GM10266 (cell line): Measurements from ENCODE around the gene CERS4.

ENCODE experiments used
- DNase-seq: peaks from one replicate; pipeline ENCODE4 v3.0.0; 2012; ENCODE audit errors: extremely low spot score
- CTCF ChIP-seq: IDR thresholded peaks from 2 replicates; pipeline ENCODE4 v1.5.1; 2012; ENCODE audit warnings: mild to moderate bottlenecking, low read depth; ENCODE audit not compliant: control insufficient read depth, insufficient read depth; ENCODE audit errors: missing control alignments

Gene CERS4

DNA sequence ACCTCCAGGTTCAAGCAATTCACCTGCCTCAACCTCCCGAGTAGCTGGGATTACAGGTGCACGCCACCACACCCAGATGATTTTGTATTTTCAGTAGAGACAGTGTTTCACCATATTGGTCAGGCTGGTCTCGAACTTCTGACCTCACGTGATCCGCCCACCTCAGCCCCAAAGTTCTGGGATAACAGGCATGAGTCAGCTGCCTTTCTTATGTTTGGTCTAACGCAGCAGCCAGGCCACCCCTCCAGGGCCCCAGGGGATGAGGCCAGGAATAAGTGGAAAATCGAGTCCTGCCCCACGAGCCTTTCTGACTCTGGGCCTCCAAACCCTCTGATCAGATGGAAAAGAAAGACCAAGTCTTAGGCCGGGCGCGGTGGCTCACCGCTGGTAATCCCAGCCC, 44.5 kb downstream of the CERS4 start:
- DNase-seq, result no peak
- no peak for TF ChIP-seq CTCF

GRCh38 chr19:8254286-8255001, 45.3 kb downstream of the CERS4 start:
- TF ChIP-seq CTCF, result no peak
- no peak for DNase-seq

GRCh38 chr19:8255426-8256125, 46.4 kb downstream of the CERS4 start:
- no peak for TF ChIP-seq CTCF
- DNase-seq, result no peak

GRCh38 chr19:8256276-8257051, 47.3 kb downstream of the CERS4 start:
- no peak for TF ChIP-seq CTCF
- no peak for DNase-seq

GRCh38 chr19:8257052-8257443, 47.9 kb downstream of the CERS4 start:
- no peak for DNase-seq
- TF ChIP-seq CTCF, result no peak

- no peak for TF ChIP-seq CTCF
- DNase-seq, result no peak
These were observed 50.2 kb downstream of the CERS4 start for GRCh38 chr19:8259142-8259921.
